Upper lobe of left lung (tissue), 4 donors: ENCODE data around the gene RTTN.

Experiments used
- CTCF ChIP-seq, 6 experiments: fragments of 450-650 bp in 4 of 6; fragments of 200-600 bp in 2 of 6; sonication (generic) in 2 of 6; IDR thresholded peaks; one replicate each; pipeline ENCODE4 v1.5.1; 2016 to 2019; ENCODE audit warnings: antibody characterized with exemption in 6 of 6
- POLR2A ChIP-seq, 4 donors: fragments of 450-650 bp; IDR thresholded peaks; one replicate each; pipeline ENCODE4 v1.5.1; 2016 to 2017; ENCODE audit warnings: antibody characterized with exemption in 4 of 4, mild to moderate bottlenecking in 2 of 4
- POLR2AphosphoS5 ChIP-seq, 2 donors: sonication (generic); formaldehyde crosslinking; IDR thresholded peaks; one replicate each; pipeline ENCODE4 v1.5.1; 2017; ENCODE audit warnings: antibody characterized with exemption in 2 of 2

DNA sequence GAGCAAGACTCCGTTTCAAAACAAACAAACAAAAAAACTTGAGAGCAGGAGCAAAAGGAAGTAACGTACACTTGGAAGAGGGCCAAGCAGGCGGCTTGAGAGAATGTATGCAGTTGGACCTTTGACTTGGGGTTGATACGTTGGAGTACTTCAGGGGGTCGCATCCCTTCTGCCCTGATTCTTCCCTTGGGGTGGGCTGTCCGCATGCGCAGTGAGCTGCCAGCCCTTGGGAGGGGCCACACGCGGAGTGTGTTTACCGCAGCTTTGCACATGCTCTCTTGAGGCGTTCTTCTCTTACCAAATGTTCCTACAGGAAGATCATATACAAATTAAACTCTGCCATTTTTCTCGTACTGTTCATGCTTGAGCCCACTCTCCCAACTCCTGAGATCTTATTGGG lies 45.3 kb upstream of the RTTN start:
- TF ChIP-seq POLR2AphosphoS5 (IDR thresholded peaks at IDR 0.05) (no peak), CTCF (IDR thresholded peaks at IDR 0.05) (no peak), POLR2A (IDR thresholded peaks at IDR 0.05) (no peak)
